ENCODE results near the gene CBX5. TPM values are rescaled to one million over a fixed set of nuclear protein-coding genes. Genes with fewer than 3 reads are reported as not detected.

CBX5 gene
- total and polyA plus RNA-seq, 2 of the 8 experiments (the other 6 are each of a cell fraction or from before 2014, with no cell fraction given) = 62.4 to 231 TPM

- TF ChIP-seq CTCF (IDR thresholded peaks at IDR 0.05; ENCODE audit: control extremely low read depth in 1 of 3, insufficient read depth in 1 of 3, low read depth in 1 of 3, low read length in 3 of 3) = no peak
- no peak for TF ChIP-seq EZH2 (IDR thresholded peaks at IDR 0.05; ENCODE audit: low read depth, low read length, severe bottlenecking)
Measured at GRCh38 chr12:54222609-54223008, 57.3 kb downstream of the CBX5 start (continued).
